Neural cell (in vitro differentiated cells): ENCODE measurements around the gene C11orf65.

Experiments
- CTCF ChIP-seq: fragments of 450-650 bp; IDR thresholded peaks from 2 replicates; pipeline ENCODE4 v1.5.1; 2014; ENCODE audit warnings: antibody characterized with exemption, mild to moderate bottlenecking, moderate library complexity; ENCODE audit not compliant: poor library complexity, severe bottlenecking
- EP300 ChIP-seq: fragments of 450-650 bp; conservative IDR thresholded peaks from 2 replicates; pipeline ENCODE4 v1.6.1; 2014; ENCODE audit warnings: antibody characterized with exemption, mild to moderate bottlenecking, moderate library complexity; ENCODE audit not compliant: poor library complexity, severe bottlenecking
- EZH2 ChIP-seq: fragments of 200-600, 300-800 bp; shearing (Covaris generic), sonication (generic); IDR thresholded peaks from 2 replicates; pipeline ENCODE4 v1.6.1; 2014; ENCODE audit warnings: antibody characterized with exemption, low read length, borderline replicate concordance, mild to moderate bottlenecking; ENCODE audit not compliant: insufficient read depth, poor library complexity, severe bottlenecking
- MXI1 ChIP-seq: fragments of 450-650 bp; conservative IDR thresholded peaks from 2 replicates; pipeline ENCODE4 v1.6.1; 2014; ENCODE audit warnings: antibody characterized with exemption, mild to moderate bottlenecking; ENCODE audit not compliant: poor library complexity, severe bottlenecking
- POLR2AphosphoS5 ChIP-seq: IDR thresholded peaks from 2 replicates; pipeline ENCODE4 v1.6.1; 2012
- RAD21 ChIP-seq: fragments of 450-650 bp; conservative IDR thresholded peaks from 2 replicates; pipeline ENCODE4 v1.6.1; 2014; ENCODE audit warnings: antibody characterized with exemption, mild to moderate bottlenecking, moderate library complexity
- REST ChIP-seq: IDR thresholded peaks from 2 replicates; pipeline ENCODE4 v1.6.1; 2012; ENCODE audit warnings: borderline replicate concordance
- SMC3 ChIP-seq: fragments of 450-650 bp; conservative IDR thresholded peaks from 2 replicates; pipeline ENCODE4 v1.6.1; 2014; ENCODE audit warnings: antibody characterized with exemption, mild to moderate bottlenecking, moderate library complexity; ENCODE audit not compliant: poor library complexity
- TAF1 ChIP-seq: IDR thresholded peaks from 2 replicates; pipeline ENCODE4 v1.6.1; 2012; ENCODE audit warnings: low read depth

- TF ChIP-seq CTCF (no peak), RAD21 (no peak), SMC3 (no peak), POLR2AphosphoS5 (no peak), EZH2 (no peak), EP300 (no peak), TAF1 (no peak), REST (no peak), MXI1 (no peak)
Measured at GRCh38 chr11:108370990-108371389, 96.3 kb downstream of the C11orf65 start.
